Stimulated activated CD4-positive, alpha-beta T cell treated with anti-CD3 and anti-CD28 coated beads, Interleukin-15, amount 100 ng/mL, for 48 hours (primary cell): ENCODE results near the gene HMOX2.

Experiments
- DNase-seq, 2 donors: peaks; one replicate each; pipeline ENCODE4 v3.0.0-alpha.2; 2020; ENCODE audit warnings: low read depth in 2 of 2

Gene HMOX2

GRCh38 chr16:4475880-4476788, at the start of gene HMOX2:
TSS of gene HMOX2 (plus strand) at chr16:4476398. CDS start at chr16:4505525, 29,127 bp downstream.
- peak; percentile 89 to 93 for DNase-seq

- DNase-seq = no peak
Observed at GRCh38 chr16:4426722-4427372, 49.4 kb upstream of the HMOX2 start.

DNA sequence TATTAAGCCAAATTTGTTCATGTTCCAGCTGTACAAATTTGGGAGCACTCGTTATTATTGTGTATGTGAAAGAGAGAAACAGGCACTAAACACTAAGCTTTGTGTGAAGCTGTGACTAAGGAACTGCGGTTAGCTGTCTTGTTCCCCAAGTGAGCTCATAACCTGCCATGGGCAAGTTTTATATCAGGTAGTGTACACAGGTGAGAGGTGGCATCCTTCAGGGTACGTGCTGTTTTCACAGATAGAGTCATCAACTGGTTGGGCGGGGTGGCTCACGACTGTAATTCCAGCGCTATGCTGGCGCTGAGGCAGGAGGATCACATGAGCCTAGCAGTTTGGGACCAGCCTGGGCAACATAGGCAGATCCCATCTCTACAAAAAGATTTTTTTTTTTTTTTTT, 47.7 kb upstream of the HMOX2 start:
- DNase-seq = no peak

DNA sequence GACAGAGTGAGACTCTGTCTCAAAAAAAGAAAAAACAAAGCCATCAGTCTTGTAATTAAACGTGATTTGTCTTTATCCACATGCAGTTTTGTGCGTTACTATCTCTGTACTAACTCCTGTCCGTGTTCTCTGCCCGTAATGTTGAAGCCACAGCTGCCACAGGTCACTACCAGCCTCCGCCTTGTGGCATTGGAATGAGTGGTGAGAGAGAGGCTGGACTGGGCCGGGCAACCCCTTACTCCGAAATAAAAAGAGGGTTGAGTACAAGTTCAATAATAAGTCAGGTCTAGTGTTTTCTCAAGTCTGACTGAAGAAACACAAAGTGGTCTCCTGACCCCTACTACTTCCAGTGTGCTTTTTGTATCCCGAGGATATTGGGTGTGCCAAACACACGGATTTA, 45.2 kb upstream of the HMOX2 start:
- DNase-seq = no peak

DNA sequence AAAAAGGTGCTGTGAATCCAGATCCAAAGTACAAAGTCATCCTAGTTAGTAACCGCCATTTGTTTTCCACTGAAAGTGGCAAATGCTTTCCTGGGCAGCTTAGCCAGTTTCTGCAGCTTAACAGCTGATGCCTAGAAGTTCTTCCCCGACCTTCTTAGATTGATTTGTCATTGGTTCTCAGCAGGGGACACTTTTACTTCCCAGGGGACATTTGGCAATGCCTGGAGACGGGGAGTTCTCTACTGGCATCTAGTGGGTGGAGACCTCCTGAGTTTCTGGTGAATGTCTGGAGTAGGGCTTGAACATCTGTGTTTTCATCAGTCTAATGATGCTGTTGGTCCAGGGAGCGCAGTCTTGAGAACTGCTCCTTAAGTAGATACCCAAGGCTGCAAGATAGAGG, 43.0 kb upstream of the HMOX2 start:
- DNase-seq = no peak

DNA sequence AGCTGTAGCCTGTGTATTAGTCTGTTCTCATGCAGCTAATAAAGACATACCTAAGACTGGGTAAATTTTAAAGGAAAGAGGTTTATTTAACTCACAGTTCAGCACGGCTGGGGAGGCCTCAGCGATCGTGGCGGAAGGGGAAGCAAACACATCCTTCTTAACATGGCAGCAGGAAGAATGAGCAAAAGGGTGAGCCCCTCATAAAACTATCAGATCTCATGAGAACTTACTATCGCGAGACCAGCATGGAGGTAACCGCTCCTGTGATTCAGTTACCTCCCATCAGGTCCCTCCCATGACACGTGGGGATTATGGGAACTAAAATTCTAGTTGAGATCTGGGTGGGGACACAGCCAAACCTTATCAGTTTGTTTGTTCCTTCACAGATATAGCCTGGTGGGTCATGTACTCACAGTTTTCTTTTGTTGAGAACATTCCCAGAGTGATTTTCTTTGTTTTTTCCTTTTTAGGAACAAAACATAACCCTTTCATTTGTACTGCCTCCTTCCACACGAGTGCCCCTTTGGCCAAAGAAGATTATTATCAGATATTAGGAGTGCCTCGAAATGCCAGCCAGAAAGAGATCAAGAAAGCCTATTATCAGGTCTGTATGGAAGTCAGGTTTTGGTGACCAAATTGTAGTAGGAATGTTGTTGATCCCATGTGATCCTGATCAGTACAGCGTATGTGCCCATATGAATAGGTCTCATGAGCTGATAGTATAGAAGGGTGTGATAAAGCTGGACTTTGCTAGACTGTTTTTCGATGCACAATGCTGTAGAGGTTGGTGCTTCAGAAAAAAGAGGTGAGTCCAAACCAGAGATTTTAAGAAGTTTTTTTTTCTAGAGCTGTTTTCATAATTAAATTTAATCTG, 42.0 kb upstream of the HMOX2 start:
- no peak for DNase-seq

- no peak for DNase-seq
Observed at GRCh38 chr16:4435337-4436067, 40.7 kb upstream of the HMOX2 start.

GRCh38 chr16:4437366-4437765, 38.8 kb upstream of the HMOX2 start:
- no peak for DNase-seq

DNA sequence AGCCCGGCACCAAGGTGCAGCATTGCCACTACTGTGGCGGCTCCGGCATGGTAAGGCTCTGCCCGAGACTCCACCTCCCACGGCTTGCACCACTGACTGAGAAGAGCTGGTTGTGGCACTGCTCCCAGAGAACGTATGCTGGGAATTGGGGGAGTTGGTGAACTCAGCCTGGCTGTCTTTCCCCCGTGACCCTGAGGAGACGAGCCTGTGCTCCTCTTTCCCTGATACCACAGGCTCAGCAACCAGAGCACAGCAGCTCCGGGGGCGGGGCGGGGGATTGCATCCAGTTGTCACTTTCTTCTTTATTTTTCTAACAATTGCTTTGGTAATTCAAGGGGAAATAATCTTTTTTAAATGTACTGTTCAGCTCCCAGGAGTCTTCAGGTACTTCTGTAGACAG, 33.8 kb upstream of the HMOX2 start:
- DNase-seq = no peak

DNA sequence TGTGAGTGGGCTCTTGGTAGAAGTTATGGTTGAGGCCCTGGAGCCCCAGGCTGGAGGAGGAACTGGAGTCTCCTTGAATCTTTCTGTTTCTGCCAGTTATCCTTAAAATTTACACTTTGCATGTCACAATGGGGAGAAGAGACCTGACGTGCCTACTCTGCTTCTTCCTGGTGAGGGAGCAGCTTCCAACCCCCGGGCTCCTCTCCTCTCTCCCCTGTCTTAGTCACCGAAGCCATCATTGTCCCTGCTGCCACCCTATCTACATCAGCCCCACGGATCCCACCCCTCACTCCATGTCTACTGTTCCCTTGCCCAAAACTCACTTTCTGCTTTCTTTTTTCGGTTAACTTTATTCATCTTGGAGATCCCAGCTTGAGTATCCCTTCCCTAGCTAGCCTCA, 32.9 kb upstream of the HMOX2 start:
- DNase-seq = no peak

GRCh38 chr16:4443986-4444385, 32.2 kb upstream of the HMOX2 start:
- no peak for DNase-seq

- DNase-seq = no peak
Observed at GRCh38 chr16:4450430-4450829, 25.8 kb upstream of the HMOX2 start.

DNA sequence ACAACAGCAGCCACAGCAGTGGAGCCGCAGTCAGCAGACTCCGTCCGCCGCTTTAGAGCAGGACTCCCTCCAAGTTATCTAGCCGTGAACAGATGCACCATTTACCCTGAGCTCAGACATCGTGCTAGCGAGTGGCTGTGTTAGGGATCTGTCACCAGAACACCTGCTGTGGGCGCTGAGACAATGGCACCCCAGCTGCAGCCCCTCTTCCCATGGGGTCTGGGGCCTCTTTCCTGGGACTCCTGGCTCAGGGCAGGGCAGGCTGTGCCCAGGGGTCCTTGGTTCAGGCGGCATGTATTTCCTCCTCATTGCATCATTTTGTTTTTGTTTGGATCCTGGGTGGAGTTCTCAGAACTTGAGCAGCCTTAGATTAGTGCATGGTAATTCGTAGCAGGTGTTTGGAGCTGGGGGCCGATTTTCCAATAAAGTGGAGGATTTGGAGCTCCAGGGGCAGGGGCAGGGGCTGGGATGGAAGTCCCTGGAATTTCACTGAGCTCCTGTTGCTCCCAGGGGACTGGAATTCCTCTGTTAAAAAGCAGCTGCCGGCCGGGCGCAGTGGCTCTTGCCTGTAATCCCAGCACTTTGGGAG, 25.2 kb upstream of the HMOX2 start:
- DNase-seq = no peak

GRCh38 chr16:4452674-4453073, 23.5 kb upstream of the HMOX2 start:
- DNase-seq = no peak

DNA sequence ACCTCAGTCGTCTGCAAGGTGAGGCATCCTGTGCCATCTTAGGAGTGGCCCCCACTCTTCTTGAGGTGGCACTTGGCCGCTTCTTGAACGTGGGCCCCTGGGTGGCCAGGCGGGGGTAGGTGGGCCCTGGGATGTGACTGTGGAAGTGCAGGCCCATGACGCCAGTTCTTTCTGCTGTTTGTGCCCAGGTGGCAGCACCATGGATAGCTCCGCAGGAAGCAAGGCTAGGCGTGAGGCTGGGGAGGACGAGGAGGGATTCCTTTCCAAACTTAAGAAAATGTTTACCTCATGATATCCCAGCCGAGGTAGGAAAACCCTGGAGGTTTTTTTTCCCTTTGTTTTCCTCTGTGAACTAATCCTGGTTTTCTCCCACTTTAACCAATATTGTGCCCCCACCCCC, 21.6 kb upstream of the HMOX2 start:
- no peak for DNase-seq

- no peak for DNase-seq
Observed at GRCh38 chr16:4455081-4455480, 21.1 kb upstream of the HMOX2 start.

GRCh38 chr16:4455951-4456350, 20.2 kb upstream of the HMOX2 start:
- DNase-seq = no peak

GRCh38 chr16:4460936-4461249, 15.3 kb upstream of the HMOX2 start:
- no peak for DNase-seq

GRCh38 chr16:4461250-4462085, 14.7 kb upstream of the HMOX2 start:
- DNase-seq = no peak

DNA sequence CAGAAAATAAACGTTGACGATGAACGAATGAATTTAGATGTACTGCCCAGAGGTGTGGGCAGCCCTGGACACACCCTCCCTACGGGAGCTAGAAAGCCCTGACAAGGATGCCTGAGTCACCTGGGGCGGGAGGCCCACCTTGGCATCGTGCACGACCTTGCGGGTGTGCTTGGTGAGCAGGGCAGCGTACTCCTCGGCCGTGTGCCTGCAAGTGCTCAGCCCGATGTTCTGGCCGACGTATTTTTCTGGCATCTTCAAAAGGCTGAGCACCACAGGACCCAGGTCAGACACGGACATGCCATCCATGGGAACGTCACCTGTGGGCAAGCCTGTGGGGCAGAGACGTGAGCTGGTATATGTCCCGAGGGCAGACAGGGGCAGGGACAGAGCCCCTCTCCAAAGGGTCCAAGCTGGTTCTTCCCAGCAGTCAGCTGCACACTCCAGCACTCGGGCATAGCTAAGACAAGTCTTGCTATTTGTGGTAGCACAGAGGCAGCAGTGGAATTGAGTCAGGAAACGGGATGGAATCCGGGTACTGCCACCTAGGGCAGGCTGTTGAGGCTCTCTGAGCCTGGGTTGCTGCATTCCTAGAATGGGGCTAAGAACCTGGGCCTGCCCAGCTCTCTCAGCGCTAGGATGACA, 12.6 kb upstream of the HMOX2 start:
- DNase-seq = no peak
